Stimulated activated CD4-positive, alpha-beta T cell treated with anti-CD3 and anti-CD28 coated beads, Interleukin-4, amount 100 ng/mL, for 1 hour (primary cell): Measurements from ENCODE around the gene PRTFDC1.
"Not testable (repeated sequence)": the region's sequence is repeated elsewhere in the genome, so short reads cannot be mapped to it uniquely, and the experiment has no call there.

Experiments
- DNase-seq: peaks from one replicate; pipeline ENCODE4 v3.0.0-alpha.2; 2020

PRTFDC1 gene, protein sequence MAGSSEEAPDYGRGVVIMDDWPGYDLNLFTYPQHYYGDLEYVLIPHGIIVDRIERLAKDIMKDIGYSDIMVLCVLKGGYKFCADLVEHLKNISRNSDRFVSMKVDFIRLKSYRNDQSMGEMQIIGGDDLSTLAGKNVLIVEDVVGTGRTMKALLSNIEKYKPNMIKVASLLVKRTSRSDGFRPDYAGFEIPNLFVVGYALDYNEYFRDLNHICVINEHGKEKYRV

DNA sequence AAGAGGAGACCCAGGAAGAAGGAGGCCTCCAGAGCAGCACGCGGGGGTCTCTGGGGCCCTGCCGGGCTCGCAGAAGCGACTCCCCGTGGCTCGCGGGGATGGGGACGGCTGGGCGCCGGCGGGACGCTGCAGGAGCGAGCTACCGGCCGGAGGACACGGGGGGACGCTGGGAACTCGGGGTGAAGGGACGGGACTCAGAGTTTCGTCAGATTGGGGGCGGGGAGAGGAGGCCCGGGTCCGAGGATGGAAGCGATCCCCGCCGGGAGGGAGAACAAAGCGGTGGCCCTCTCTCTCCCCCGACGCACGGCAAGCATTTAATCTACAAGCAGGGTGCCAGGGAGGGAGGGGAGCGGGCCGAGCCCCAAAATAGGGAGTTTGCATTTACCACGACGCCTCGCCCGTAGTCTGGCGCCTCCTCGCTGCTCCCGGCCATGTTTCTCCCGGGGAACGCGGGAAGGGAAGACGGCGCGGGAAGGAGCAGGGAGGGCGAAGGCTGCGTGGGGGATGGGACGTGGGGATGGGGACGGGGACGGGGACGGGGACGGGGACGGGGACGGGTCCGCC lies at the start of gene PRTFDC1:
Gene PRTFDC1, minus strand, starts transcription at position 464 of the 564 bp plus-strand sequence. Its CDS starts 31 bp downstream, at position 433.
- peak; percentile 17 for DNase-seq

DNA sequence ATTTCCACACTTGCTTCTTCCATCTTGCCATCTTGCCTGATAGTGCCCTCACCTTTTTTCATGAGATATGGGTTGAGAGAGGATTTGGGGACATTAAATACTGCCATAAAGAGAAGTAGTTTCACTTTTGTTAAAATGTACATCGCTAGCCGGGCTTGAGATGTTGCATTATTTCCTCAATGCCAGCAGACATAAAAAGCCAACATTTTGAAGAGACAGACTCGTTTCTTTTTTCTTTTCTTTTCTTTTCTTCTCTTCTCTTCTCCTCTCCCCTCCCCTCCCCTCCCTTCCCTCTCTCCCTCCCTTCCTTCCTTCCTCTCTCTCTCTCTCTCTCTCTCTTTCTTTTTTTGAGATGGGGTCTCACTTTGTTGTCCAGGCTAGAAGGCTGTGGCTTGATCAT lies 45.6 kb upstream of the PRTFDC1 start:
- no peak for DNase-seq

DNA sequence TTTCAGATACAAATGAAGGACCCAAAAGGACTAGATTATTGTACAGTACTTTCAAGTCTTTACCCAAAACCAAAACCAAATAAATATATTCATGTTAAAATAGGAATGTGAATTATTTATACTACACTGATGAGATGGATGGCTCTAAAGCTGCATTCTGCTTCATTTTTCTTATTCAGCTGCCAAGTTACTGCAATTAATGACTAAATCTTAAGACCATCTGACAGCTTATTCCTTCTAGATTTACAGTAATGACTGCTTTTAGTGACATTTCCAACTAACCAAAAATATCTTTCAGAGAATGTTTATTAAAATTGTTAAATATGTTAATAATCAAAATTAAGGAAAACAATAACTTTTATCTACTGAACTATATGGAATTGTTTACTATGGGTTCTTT lies 42.7 kb upstream of the PRTFDC1 start:
- DNase-seq, result no peak

DNA sequence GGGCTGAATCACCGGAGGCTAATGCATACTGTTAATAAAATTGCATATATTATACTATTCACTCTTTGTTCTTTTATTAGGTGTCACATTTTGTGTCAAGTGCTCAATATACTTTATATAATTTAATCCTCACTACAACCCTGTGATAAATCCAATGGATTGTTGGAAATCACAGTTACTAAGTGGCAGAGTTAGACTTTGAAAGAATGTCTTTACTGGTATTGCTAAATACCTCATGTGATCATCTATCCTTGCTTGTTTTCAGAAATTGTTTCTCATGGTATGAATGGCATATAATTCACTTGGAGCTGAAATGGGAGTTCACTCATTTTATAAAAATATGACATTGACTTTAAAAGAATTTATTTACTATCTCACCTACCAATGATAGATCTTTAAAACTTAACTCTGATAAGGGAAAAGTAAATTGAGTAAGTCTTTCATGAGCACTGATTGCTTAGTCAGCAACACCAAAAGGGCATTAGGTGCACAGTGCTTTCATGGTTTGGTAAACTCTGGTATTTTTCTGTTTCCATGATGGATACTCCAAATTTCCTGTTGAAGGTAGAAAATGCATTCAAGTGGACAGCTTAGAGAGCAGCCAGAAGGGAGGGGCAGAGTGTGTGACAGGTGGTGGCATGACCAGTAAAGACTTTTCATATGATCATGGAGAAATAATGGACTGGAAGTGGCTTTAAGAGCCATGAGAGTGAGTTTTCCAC lies 41.0 kb upstream of the PRTFDC1 start:
- no peak for DNase-seq

DNA sequence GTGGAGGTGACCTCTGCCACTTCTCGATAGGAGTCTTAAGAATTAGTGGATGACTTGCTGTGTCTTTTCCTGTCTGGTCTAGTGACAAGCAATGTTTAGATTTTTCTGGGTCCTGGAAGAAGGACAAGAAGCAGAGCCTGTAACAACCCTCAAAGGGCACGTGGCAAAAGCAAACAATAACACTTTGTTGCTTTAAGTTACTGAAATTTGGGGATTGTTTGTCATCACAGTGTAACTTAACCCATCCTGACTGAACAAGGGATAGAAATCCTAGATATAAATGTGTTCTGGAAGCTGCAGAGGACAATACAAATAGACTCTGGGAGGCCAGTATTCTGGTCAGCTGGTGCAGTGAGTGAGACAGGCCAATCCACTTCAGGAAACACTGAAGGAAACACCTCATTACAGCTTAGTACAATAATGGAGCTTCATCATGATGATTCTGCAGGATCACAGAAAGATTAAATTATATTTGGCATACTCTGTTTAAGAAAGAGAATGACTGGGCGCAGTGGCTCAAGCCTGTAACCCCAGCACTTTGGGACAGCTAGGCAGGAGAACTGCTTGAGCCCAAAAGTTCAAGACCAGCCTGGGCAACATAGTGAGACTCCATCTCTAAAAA lies 40.2 kb upstream of the PRTFDC1 start:
- DNase-seq, result no peak

DNA sequence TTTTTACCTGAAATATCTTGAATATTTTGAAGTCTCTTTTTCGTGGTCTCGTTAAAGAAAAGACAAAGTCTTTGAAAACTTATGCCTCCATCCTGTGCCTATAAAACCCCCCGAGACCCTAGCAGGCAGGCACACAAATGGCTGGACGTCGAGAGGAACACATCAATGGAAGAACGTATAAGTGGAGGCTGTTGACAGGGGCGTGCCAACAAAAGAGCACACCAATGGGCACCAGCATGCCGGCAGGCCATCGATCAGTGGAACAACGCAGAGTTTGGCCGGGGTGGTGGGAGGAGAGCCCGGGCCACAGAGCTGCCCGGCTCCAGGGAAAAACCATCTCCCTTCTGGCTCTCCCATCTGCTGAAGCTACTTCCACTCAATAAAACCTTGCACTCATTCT lies 38.9 kb upstream of the PRTFDC1 start:
- no peak for DNase-seq

DNA sequence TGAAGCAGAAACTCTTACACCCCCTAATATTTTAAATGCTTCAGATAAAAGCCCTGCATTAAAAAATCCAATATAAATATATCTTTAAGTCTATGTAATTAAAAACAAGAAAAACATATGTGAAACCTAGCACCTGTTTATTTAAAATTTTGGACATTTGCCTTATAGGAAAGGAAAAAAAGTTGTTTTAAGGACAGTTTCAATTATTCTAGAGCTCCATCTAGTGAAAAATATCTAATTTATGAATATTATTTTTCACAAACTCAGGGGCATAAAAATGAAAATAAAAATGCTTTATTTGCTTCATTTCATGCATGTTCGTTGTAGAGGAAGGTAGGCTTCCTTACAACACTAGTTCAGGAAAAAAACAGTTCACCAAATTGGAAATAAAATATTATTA lies 37.5 kb upstream of the PRTFDC1 start:
- DNase-seq, result no peak

DNA sequence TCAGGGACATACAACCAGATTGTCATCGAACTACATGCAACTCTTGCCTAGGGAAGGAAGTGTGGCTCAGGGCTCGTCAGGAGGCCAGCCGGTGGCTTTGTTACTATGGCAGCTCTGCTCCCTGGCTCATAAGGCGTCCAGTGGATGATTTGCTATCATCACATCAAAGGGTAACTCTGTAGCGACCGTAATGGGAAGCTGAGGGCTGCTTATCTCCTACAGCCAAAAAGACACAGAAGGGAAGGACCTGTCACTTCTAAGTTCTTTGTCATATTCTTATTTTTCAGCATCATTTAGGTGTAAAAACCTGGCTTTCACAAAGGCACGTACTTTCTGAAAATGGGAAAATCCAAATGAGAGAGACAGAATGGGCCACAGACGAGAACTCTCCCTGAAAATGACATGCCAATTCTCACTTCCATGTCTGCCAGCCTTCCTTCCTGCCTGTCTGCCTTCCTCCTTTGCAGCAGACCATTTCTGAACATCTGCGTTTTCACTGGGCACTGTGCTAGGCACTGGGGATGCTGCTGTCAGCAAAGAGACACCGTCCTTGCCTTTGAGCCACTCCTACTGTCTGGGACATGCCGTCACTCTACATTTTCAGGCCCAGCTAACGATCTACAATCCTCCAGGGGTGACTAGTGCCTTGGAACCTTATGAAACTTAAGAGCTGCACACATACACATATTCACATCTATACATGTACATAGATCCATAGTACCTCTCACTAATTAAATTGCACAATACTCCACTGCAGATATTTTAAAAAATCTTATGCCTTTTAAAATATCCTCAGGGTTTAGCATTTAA lies 36.6 kb upstream of the PRTFDC1 start:
- DNase-seq, result no peak

DNA sequence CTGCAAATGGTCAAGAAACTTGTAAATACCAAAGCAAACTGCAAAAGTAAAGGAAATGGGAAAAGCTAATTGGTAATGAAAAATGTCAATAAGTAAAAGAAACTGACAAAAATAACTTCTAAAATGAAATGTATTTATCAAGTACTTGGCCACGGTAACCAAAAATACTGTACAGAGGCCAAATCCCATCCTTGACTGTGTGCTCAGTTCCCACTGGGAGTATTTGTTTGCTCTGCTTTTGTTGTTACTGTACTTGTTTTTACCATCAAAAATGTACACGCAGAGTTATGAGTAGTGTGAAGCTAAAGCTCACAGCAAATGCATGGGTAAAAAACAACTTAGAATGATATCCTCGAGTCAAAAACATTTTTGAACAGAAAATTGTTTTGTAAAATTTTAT lies 32.5 kb upstream of the PRTFDC1 start:
- no peak for DNase-seq

DNA sequence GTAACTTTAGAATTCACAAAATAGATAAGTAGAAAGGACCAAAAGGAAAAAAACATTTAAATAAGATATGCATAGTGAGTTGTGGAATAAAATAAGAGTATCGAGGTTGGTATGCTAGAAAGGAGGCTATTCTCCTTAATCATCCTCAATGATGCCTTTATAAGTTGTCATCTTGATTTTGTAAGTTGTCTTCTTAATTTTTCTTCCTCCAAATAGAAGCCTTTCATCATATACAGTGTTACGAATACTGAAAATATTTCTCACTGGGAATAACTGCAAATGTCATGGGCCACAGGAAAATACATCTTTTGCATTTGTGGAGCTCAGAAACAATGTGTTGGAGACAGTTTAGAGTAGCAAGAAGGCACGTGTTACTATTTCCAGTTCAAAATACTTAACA lies 31.5 kb upstream of the PRTFDC1 start:
- no peak for DNase-seq

DNA sequence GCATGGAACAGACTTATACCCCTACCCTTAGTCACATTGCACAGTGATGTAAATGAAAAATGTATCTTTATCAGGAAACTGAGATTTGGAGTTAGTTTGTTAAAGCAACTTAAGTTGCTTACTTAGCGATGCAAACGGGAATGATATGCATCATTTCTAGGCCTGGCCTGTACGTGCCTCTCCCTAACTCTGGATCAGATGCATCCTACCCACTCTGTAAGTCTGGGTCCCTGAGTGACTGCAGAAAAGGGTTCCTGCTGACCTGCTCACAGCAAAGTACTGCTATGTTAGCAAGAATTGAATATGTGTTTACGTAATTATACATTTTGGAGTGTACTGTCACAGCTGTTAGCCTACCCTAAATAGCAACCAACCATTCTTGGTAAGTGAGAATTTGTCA lies 30.7 kb upstream of the PRTFDC1 start:
- no peak for DNase-seq

DNA sequence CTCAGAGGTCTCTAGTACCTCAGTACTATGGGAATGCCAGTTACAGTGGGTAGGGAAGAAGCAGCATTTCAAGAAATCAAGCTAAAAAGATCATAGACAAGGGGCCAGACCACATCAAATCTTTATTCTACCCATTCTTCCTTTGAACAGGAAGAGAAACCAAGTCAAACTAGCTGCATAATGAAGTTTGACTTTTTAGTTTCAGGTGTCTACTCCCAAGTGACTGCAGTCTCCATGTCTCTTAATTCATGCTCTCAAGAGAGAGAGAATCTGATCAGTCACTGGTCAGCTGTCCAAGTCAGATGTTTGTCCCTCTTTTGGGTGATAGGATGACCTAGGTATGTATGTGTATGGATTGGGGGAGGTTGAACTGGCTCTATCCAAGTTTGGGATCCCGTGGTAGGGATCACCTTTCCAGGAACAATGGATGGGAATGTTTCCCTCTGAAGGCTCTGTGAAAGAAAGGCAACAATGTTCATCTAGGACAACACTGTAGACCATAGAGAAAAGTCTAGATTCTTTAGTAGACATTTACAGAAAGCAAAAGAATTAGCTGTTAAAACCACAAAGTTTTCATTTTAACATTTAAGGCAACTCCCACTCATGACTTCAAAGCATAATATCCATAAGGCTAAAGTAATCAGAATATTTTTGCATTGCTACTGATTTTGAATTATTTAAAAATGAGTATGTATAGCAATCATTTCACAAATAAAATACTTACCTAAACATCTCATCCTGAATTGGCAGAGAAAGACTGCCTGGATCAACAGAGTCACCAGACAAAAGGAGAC lies 30.1 kb upstream of the PRTFDC1 start:
- no peak for DNase-seq

DNA sequence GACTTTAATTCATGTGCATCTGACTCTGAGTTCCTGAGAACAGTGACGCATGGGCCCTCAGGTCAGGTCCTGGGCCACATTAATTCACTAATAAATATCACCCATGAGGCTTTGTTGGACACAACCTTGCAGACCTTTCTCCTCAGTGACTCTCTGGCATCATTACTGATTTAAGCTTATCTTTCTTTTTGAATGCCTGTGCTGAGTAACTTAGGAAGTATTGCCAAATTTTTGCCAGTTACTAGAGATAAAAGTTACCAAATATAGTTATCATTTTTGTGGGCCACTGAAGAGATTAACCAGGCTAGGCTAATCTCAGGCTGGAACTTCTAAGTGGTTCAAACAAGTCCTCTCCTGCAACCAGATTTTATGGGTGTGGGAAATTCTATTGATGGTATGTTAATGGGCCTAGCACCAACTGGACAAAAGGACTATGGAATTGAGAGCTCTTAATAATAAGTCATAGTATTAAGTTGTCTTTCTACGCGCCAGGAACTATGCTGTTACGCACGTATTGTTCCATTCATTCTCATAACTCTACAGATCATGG lies 28.8 kb upstream of the PRTFDC1 start:
- DNase-seq, result no peak

DNA sequence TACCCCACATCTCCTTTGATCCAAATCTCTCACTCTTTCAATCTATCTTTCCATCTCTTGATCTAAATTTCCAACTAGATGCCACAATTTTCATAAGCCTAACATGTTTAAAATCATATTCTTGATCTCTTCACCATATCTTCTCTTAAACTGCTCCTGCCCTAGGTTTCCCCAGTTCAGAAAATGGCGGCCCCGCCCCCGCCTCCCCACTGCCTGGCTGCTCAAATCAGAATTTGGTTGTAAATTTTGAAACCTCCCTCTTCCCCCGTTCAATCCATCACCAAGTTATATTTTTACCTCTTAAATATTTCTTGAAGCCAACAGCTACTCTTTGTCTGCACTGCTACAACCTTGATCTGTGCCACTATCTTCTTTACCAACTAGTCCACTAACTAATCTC lies 27.3 kb upstream of the PRTFDC1 start:
- DNase-seq, result no peak

DNA sequence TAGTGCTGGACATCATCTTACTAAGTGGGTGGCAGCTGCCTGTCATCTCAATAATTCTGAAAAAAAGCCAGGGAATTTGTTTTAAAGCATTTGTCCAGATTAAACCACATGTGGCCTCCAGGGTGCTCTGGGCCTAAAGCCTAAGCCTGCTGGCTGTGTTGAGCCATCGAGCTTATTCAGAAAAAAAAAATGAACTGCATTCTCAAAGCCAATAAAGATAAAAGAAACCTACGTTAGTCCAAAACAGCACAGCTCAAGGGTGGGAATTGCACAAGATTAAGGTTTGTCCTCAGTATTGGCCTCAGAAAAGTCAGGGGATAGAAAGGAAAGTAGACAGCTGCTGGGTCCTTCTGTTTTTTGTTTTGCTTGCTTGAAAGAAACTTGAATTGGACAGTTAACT lies 22.6 kb upstream of the PRTFDC1 start:
- DNase-seq, result no peak

DNA sequence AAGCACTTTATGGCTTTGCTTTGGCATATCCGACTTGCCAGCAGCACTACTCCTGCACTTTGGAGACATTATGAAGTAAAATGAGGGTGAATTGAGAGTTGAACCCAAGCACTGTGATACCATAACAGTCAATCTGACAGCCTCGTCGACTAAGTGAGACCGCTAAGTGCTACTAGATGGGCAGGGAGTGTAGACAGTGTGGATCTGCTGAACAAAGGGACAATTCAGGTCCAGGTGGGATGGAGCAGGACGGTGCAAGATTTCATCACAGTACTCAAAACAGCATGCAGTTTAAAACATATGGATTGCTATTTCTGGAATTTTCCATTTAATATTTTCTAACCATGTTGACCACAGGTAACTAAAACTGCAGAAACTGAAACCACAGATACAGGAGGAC lies 20.8 kb upstream of the PRTFDC1 start:
- no peak for DNase-seq

DNA sequence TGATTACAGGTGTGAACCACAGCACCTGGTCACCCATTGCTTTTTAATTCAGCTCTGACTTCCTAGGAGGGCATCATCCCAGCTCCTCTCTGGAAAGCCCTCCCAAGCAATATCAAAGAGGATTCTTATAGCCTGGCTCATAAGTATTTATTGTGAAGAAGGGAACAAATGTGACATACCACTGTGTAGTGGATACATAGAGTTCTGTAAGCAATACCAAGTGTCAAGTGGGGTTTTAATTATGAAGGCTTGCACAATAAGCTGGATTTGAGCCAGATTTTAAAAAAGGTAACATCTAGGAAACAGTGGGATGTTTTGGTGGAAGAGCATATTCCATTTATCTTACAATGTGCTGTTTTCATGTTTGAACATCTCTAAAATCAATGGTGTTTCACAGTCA lies 19.0 kb upstream of the PRTFDC1 start:
- no peak for DNase-seq

DNA sequence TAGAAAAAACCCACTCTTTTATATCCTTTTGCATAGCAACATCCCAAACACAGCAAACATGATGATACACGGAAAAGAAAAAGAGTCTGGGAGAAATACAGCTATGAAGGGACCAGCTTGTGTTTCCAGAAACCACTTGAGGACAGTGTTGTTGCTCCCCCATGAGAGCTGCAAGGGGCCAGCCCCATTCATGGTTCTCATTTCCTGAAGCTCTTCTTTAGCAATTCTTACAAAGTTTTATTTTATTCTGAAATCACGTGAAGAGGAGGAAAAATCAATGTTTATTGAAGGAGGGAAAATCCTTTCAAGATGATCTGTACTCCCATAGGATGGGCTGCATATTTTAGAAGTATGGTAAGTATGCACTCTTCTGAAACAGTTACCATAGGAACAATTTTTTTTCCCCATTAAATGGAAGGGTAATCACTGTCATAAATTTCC lies 17.5 kb upstream of the PRTFDC1 start:
- DNase-seq, result no peak

DNA sequence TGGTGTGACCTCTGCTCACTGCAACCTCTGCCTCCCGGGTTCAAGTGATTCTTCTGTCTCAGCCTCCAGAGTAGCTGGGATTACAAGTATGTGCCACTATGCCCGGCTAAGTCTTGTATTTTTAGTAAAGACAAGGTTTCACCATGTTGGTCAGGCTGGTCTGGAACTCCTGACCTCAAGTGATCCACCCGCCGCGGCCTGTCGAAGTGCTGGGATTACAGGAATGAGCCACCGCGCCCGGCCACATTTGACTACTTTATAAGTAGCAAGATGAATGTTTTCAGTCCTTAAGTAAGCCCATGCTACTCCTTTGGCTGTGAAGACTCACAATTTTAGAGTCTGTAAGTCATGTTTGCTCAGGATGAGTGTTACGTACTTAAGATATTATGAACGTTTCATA lies 16.5 kb upstream of the PRTFDC1 start:
- not testable (repeated sequence) for DNase-seq

DNA sequence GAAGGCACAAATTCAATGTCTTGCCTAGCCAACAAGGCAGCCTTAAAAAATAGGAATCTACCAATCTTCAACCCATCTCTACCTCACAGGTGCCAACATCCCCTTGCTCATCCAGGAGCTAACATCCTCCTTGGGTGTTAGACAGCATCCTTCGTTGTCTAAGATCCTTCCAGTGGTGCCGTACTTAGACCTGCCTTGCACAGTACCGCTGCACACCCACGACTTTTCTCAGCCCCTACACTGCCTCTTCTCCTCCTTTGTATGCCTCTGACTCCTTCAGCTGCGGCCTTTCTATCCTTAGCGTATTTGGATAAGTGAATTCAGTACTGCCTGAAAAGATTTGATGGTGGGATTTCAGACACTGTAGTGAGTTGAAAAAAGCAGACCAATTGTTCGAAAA lies 15.9 kb upstream of the PRTFDC1 start:
- DNase-seq, result no peak

DNA sequence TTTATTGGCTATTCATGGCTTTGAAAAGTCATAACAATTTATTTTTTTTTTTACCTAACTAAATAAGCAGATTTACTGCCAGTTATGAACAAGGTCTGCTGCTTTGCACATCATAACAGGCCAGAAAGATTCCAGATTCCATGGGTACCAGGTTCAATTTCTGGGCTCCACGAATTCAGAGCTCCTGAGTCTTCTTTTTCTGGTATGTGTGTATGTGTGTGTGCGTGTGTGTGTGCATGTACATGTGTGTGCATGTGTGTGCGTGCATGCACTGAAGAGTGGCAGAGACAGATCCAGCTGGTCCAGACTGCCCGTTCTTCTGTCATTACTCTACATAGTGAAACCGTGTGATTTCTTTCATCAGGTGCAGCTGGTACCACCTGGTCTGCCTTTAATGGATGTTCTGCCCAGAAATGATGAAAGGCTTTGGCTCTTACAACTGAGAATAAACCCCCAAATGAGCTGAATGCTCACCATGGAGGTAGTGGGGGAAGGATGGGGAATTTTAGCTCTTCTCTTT lies 14.6 kb upstream of the PRTFDC1 start:
- DNase-seq, result no peak

DNA sequence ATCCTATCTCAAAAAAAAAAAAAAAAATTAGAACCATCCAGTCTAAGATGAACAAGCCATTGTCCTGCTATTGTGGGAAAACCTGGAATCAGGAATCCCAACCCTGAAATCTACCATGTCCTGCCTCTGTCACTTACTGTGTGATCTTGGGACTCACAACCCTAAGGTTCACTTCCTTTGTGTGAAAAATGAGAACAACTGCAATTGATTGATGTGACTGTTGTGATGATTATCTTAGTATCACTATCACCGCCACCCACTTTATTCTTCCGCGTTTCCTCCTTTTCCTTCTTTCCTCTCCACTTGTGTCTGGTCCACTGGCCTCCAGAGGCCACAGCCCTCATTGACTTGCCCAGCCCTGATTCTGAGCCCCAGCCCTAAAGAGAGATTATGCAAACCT lies 12.6 kb upstream of the PRTFDC1 start:
- DNase-seq, result no peak
